IMR-90 (cell line): ENCODE measurements around the gene KAZALD1. TPM values are rescaled to one million over a fixed set of nuclear protein-coding genes. Genes with fewer than 3 reads are reported as not detected.

Experiments
- MAFK ChIP-seq: IDR thresholded peaks from 2 replicates; pipeline ENCODE4 v1.6.1; 2012; ENCODE audit warnings: low read depth, low read length, improper control_type of control experiment
- MAZ ChIP-seq: IDR thresholded peaks from 2 replicates; pipeline ENCODE4 v1.6.1; 2012; ENCODE audit warnings: low read depth, mild to moderate bottlenecking, low read length, improper control_type of control experiment, moderate library complexity, borderline replicate concordance
- POLR2A ChIP-seq: IDR thresholded peaks from 2 replicates; pipeline ENCODE4 v1.6.1; 2012; ENCODE audit warnings: mild to moderate bottlenecking, low read depth, low read length
- RFX5 ChIP-seq: IDR thresholded peaks from 2 replicates; pipeline ENCODE4 v1.8.0; 2012; ENCODE audit warnings: low read depth, mild to moderate bottlenecking, low read length, moderate library complexity
- polyA plus RNA-seq, 3 experiments: library from polyadenylated mRNA; depleted of rRNA; stranded (reverse); fragments of >200 nt; gene quantifications; 2 replicates each; pipeline ENCODE4 v1.2.3, GENCODE V29; 2012; ENCODE audit warnings: low replicate concordance in 1 of 3
- total RNA-seq: library from RNA; depleted of rRNA; stranded (reverse); fragments of >200 nt; gene quantifications from 2 replicates; pipeline ENCODE4 v1.2.3, GENCODE V29; 2012
- TF ChIP-seq, protein P1 (sequence below): fragments of 150-350 bp; IDR thresholded peaks from 2 replicates; pipeline ENCODE4 v1.6.1; 2017; ENCODE audit warnings: mild to moderate bottlenecking, antibody characterized with exemption, low read length, low read depth

The KAZALD1 gene
- total and polyA plus RNA-seq, 2 of the 4 experiments (the other 2 are of a cell fraction): 9.1 to 18.6 TPM

DNA sequence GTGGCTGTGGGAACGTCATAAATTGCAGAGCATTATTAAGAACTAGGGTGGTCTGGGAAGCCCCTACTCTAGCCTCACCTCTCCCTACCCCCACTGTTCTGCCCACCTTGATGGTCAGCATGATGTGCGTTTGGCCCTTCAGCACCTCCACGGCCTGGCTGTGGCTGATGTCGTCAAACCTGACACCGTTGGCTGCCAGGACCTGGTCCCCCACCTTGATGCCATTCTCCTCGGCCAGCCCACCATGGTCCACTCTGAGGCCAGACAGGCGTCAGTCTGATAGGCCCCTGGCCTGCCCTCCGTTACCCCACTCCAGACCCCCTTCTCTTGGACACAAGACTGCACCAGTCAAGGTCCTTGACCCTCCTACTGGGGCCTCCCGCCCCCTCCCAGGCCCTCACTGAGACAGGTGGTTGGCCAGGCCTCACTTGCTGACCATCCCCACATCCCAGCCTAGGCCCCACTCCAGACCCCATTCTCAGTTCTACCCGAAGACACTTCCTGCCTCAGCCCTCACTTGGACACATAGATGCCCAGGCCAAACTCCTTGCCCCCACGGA is 40.0 kb upstream of the KAZALD1 start (continued):
- TF ChIP-seq MAZ (no peak), MAFK (no peak), POLR2A (no peak), RFX5 (no peak)
- TF ChIP-seq, protein P1, sequence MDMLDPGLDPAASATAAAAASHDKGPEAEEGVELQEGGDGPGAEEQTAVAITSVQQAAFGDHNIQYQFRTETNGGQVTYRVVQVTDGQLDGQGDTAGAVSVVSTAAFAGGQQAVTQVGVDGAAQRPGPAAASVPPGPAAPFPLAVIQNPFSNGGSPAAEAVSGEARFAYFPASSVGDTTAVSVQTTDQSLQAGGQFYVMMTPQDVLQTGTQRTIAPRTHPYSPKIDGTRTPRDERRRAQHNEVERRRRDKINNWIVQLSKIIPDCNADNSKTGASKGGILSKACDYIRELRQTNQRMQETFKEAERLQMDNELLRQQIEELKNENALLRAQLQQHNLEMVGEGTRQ: no peak
